ENCODE results near the gene KSR2. TPM values are rescaled to one million over a fixed set of nuclear protein-coding genes. Genes with fewer than 3 reads are reported as not detected.

Gene KSR2
- total RNA-seq, 1 donor from 2014 or later: not detected

- no peak for DNase-seq
- TF ChIP-seq CTCF (IDR thresholded peaks at IDR 0.05; ENCODE audit: borderline replicate concordance): no peak
- Histone ChIP-seq H3K4me1 (no peaks in the 10 kb centered on the region), H3K4me3 (no peak overlapping the region), H3K27me3 (ENCODE audit: low read depth) (peaks cover 34% of the 10 kb centered on the region), H3K27ac (replicated peaks) (no peak overlapping the region), H3K9me3 (replicated peaks) (peaks cover 12% of the 10 kb centered on the region), H3K36me3 (no peaks in the 10 kb centered on the region)
- intact Hi-C loops (cut with micrococcal nuclease): no loop called here
Measured at GRCh38 chr12:117467588-117467987, 501.2 kb downstream of the KSR2 start.

DNA sequence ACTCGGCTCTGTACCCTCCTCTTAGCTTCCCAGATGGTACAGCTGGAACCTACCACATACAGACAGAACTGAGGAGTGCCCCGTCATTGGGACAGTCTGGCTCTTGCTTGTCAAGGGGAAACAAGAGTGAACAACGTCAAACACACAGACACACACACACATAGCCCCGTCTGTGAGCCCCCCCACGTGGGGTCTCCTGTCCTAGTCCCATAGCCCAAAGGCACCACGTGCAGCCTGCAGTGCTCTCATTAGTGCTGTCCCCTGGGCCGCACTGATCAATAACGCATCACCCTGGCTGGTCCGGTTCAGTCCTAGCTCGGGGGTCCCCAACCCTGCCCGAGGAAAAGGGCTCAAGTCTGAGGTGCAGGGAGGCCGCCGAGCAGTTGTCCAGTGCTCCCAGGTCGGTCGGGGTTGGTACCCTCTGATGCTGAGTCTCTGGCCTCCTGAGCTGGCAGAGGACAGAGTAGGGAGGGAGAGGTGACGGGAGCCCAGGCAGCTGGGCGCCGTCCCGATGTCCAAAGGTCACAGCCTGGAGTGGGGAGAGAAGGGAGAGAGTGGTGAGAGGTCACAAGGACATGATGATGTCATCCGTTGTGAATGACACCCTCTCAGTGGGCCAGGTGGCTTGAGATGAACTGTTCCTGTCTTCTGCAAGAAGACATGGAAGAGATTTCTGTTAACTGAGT is 502.0 kb downstream of the KSR2 start:
- peaks cover 12% of the 10 kb centered on the region for H3K9me3 ChIP-seq (replicated peaks)

GRCh38 chr12:117461732-117462131 is 507.1 kb downstream of the KSR2 start:
- no peaks in the 10 kb centered on the region for H3K9me3 ChIP-seq (replicated peaks)
- intact Hi-C loops (cut with micrococcal nuclease): no loop called here
- H3K27me3 ChIP-seq (ENCODE audit: low read depth): peaks cover 36% of the 10 kb centered on the region
- no peak overlapping the region for H3K4me3 ChIP-seq
- TF ChIP-seq CTCF (IDR thresholded peaks at IDR 0.05; ENCODE audit: borderline replicate concordance): no peak
- no peaks in the 10 kb centered on the region for H3K4me1 ChIP-seq
- no peak for DNase-seq
- H3K36me3 ChIP-seq: no peaks in the 10 kb centered on the region
- no peak overlapping the region for H3K27ac ChIP-seq (replicated peaks)

More for the DNA sequence above, 502.0 kb downstream of the KSR2 start:
- Histone ChIP-seq H3K27me3 (ENCODE audit: low read depth) (peaks cover 29% of the 10 kb centered on the region), H3K4me1 (no peaks in the 10 kb centered on the region), H3K36me3 (no peaks in the 10 kb centered on the region), H3K27ac (replicated peaks) (no peak overlapping the region), H3K4me3 (no peak overlapping the region)
- intact Hi-C loops (cut with micrococcal nuclease): no loop called here
- no peak for TF ChIP-seq CTCF (IDR thresholded peaks at IDR 0.05; ENCODE audit: borderline replicate concordance)
- no peak for DNase-seq

GRCh38 chr12:117459229-117459628 is 509.6 kb downstream of the KSR2 start:
- intact Hi-C loops (cut with micrococcal nuclease): no loop called here
- Histone ChIP-seq H3K4me1 (no peaks in the 10 kb centered on the region), H3K9me3 (replicated peaks) (no peaks in the 10 kb centered on the region), H3K36me3 (no peaks in the 10 kb centered on the region), H3K27me3 (ENCODE audit: low read depth) (peaks cover 15% of the 10 kb centered on the region), H3K27ac (replicated peaks) (no peak overlapping the region), H3K4me3 (no peak overlapping the region)
- DNase-seq: no peak
- no peak for TF ChIP-seq CTCF (IDR thresholded peaks at IDR 0.05; ENCODE audit: borderline replicate concordance)

DNA sequence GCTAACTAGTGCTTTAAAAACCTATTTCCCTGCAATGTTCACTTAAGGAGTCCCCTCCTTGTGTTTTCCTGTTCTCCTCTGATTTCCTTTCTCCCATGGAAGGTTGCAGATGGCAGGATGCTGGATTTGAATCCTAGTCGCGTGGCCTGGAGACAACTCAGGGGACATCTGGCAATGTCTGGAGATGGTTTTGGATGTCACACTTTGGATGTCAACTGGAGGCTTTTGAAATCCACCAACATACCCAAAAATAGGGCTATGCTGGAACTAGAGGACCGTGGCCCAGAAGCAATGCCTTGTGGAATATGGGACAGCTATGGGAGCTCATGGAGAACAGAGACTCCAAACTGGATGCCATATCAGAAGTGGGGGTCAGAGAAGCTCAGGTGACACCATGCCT is 511.6 kb downstream of the KSR2 start:
- intact Hi-C loops (cut with micrococcal nuclease): no loop called here
- H3K4me3 ChIP-seq: no peak overlapping the region
- H3K36me3 ChIP-seq: no peaks in the 10 kb centered on the region
- H3K4me1 ChIP-seq: no peaks in the 10 kb centered on the region
- no peak for TF ChIP-seq CTCF (IDR thresholded peaks at IDR 0.05; ENCODE audit: borderline replicate concordance)
- no peak for DNase-seq
- no peaks in the 10 kb centered on the region for H3K9me3 ChIP-seq (replicated peaks)
- H3K27ac ChIP-seq (replicated peaks): no peak overlapping the region
- peaks cover 11% of the 10 kb centered on the region for H3K27me3 ChIP-seq (ENCODE audit: low read depth)
